HL-60 (cell line): ENCODE measurements around the gene WFIKKN2.

Source experiments
- GABPA ChIP-seq: IDR thresholded peaks from 2 replicates; pipeline ENCODE4 v1.6.1; 2012; ENCODE audit warnings: low read depth
- POLR2AphosphoS5 ChIP-seq: IDR thresholded peaks from 2 replicates; pipeline ENCODE4 v1.6.1; 2012; ENCODE audit warnings: low read depth
- SPI1 ChIP-seq: IDR thresholded peaks from 2 replicates; pipeline ENCODE4 v1.6.1; 2012; ENCODE audit warnings: low read depth, mild to moderate bottlenecking, borderline replicate concordance
- TF ChIP-seq, protein P1 (sequence below): IDR thresholded peaks from one replicate; pipeline ENCODE4 v1.5.1; 2011; ENCODE audit warnings: low read length, control low read depth, inconsistent platforms; ENCODE audit not compliant: insufficient read depth
- TF ChIP-seq, protein P2 (sequence below): IDR thresholded peaks from 2 replicates; pipeline ENCODE4 v1.6.1; 2012; ENCODE audit warnings: low read depth; ENCODE audit not compliant: insufficient replicate concordance

DNA sequence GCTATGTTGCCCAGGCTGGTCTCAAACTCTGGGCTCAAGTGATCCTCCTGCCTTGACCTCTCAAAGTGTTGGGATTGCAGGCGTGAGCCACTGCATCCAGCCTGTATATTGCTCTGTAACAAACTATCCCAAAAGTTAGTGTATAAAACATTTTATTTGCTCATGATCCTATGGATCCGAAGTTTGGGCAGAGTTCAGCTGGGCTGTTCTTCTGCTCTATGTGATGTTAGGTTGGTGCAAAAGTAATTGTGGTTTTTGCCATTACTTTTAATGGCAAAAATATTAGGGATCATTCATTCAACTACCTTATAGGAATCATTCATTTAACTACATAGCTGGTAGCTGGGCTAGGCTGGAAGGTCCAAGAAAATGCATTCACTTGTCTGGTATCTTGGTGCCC, 12.8 kb upstream of the WFIKKN2 start:
- TF ChIP-seq, protein P1, sequence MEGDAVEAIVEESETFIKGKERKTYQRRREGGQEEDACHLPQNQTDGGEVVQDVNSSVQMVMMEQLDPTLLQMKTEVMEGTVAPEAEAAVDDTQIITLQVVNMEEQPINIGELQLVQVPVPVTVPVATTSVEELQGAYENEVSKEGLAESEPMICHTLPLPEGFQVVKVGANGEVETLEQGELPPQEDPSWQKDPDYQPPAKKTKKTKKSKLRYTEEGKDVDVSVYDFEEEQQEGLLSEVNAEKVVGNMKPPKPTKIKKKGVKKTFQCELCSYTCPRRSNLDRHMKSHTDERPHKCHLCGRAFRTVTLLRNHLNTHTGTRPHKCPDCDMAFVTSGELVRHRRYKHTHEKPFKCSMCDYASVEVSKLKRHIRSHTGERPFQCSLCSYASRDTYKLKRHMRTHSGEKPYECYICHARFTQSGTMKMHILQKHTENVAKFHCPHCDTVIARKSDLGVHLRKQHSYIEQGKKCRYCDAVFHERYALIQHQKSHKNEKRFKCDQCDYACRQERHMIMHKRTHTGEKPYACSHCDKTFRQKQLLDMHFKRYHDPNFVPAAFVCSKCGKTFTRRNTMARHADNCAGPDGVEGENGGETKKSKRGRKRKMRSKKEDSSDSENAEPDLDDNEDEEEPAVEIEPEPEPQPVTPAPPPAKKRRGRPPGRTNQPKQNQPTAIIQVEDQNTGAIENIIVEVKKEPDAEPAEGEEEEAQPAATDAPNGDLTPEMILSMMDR = no peak
- no peak for TF ChIP-seq POLR2AphosphoS5
- TF ChIP-seq, protein P2, sequence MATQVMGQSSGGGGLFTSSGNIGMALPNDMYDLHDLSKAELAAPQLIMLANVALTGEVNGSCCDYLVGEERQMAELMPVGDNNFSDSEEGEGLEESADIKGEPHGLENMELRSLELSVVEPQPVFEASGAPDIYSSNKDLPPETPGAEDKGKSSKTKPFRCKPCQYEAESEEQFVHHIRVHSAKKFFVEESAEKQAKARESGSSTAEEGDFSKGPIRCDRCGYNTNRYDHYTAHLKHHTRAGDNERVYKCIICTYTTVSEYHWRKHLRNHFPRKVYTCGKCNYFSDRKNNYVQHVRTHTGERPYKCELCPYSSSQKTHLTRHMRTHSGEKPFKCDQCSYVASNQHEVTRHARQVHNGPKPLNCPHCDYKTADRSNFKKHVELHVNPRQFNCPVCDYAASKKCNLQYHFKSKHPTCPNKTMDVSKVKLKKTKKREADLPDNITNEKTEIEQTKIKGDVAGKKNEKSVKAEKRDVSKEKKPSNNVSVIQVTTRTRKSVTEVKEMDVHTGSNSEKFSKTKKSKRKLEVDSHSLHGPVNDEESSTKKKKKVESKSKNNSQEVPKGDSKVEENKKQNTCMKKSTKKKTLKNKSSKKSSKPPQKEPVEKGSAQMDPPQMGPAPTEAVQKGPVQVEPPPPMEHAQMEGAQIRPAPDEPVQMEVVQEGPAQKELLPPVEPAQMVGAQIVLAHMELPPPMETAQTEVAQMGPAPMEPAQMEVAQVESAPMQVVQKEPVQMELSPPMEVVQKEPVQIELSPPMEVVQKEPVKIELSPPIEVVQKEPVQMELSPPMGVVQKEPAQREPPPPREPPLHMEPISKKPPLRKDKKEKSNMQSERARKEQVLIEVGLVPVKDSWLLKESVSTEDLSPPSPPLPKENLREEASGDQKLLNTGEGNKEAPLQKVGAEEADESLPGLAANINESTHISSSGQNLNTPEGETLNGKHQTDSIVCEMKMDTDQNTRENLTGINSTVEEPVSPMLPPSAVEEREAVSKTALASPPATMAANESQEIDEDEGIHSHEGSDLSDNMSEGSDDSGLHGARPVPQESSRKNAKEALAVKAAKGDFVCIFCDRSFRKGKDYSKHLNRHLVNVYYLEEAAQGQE = no peak
- no peak for TF ChIP-seq GABPA
- TF ChIP-seq SPI1 = no peak
